Germinal center (tissue), 1 donor: ENCODE results near the gene TMEM259.

Source experiments
- DNase-seq: peaks from one replicate; pipeline ENCODE4 v3.0.0; 2012; ENCODE audit warnings: mixed read lengths, low spot score

The TMEM259 gene

DNA sequence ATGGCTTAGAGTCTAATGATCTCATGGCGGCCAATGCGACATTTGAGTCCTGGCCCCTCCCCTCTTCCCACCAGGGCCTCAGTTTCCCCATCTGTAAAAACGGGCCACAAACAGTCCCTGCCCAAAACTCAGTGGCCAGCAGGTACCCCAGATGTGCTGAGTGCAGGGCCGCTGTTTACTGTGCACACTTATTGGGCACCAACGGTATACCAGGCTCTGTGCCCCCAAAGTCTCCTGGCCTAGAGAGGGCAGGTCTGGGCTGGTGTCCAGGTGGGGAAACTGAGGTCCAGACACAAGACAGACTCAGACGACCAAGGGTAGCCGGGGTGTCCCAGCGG is 60.4 kb downstream of the TMEM259 start:
- DNase-seq = no peak

GRCh38 chr19:960020-960419 is 60.9 kb downstream of the TMEM259 start:
- no peak for DNase-seq
